ENCODE measurements around the gene NOLC1.

NOLC1 gene

DNA sequence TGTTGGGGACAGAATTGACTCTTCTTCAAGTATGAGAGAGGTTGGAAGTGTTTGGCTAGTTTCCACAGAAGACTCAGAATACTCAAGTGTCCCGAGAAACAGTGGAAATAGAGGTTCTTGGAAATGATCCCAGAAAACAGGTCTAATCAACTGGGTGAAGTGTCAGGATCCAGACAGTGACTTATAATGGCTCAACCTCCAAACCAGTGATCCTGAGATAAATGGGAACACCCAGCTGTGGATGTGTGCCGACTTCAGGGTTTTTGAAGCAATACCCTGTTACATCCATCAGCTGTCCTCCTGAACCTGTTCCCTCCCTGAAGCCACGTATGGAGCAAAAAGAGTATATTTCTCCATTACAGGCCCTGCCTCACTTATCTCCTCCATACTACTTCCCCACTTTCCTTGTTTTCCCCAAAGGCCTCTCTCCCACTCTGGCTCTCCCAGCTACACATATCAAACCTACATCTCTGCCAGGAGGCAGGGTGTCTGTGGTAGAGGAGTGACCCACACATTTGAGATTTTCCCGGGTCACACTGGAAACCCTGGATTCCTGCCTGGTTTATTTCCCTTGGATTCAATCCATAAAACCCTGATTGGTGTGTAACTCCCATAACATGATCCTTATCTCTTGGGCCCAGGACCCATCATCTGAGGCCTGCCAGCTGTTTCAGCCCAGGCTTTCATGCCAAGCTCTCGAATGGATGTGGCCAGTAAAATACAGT, 56.3 kb downstream of the NOLC1 start:
- no peak for DNase-seq (ENCODE audit: low spot score)

GRCh38 chr10:102211615-102212299, 59.6 kb downstream of the NOLC1 start:
- DNase-seq (ENCODE audit: low spot score), result no peak
